Neutrophil (primary cell): Measurements from ENCODE around the gene HS3ST2.

Experiments
- H3K27ac ChIP-seq: fragments of 200-600 bp; sonication (generic); 2 replicates; pipeline ENCODE4 v1.5.1; 2016; ENCODE audit warnings: mild to moderate bottlenecking, moderate library complexity
- H3K27me3 ChIP-seq: fragments of 200-600 bp; sonication (generic); 2 replicates; pipeline ENCODE4 v1.6.0; 2016; ENCODE audit warnings: mild to moderate bottlenecking
- H3K36me3 ChIP-seq: fragments of 200-600 bp; sonication (generic); 2 replicates; pipeline ENCODE4 v1.5.1; 2017
- H3K4me1 ChIP-seq, 2 experiments: fragments of 200-600 bp in 1 of 2; sonication (generic) in 1 of 2; 1 replicate in 1 of 2; 2 replicates in 1 of 2; pipeline versions ENCODE4 v1.5.1 to v1.6.1; 2013 to 2016; ENCODE audit warnings: low read depth in 1 of 2, low read length in 1 of 2, mild to moderate bottlenecking in 1 of 2, moderate library complexity in 1 of 2; ENCODE audit not compliant: control insufficient read depth in 1 of 2, insufficient read depth in 1 of 2
- H3K4me3 ChIP-seq, 2 experiments: fragments of 200-600 bp in 1 of 2; sonication (generic) in 1 of 2; 1 replicate in 1 of 2; 2 replicates in 1 of 2; pipeline ENCODE4 v1.5.1; 2013 to 2016; ENCODE audit warnings: low read depth in 1 of 2, low read length in 1 of 2, mild to moderate bottlenecking in 1 of 2, moderate library complexity in 1 of 2
- H3K9me3 ChIP-seq: fragments of 200-600 bp; sonication (generic); 2 replicates; pipeline ENCODE4 v1.5.1; 2016
- CTCF ChIP-seq: fragments of 200-600 bp; sonication (generic); IDR thresholded peaks from 2 replicates; pipeline ENCODE4 v1.5.1; 2016; ENCODE audit warnings: antibody characterized with exemption

Gene HS3ST2

GRCh38 chr16:22924492-22924891 is 110.5 kb downstream of the HS3ST2 start:
- TF ChIP-seq CTCF = no peak
- Histone ChIP-seq H3K36me3 (no peaks in the 10 kb centered on the region), H3K4me1 (no peaks in the 10 kb centered on the region), H3K4me3 (no peak overlapping the region), H3K27me3 (peaks cover 25% of the 10 kb centered on the region), H3K9me3 (no peaks in the 10 kb centered on the region), H3K27ac (no peak overlapping the region)

- no peak overlapping the region for H3K4me3 ChIP-seq
- no peaks in the 10 kb centered on the region for H3K36me3 ChIP-seq
- no peaks in the 10 kb centered on the region for H3K9me3 ChIP-seq
- peaks cover 15% of the 10 kb centered on the region for H3K27me3 ChIP-seq
- no peaks in the 10 kb centered on the region for H3K4me1 ChIP-seq
- TF ChIP-seq CTCF = no peak
- no peak overlapping the region for H3K27ac ChIP-seq
Observed at GRCh38 chr16:22926105-22926751, 112.3 kb downstream of the HS3ST2 start.

GRCh38 chr16:22927306-22927705 is 113.3 kb downstream of the HS3ST2 start:
- Histone ChIP-seq H3K27ac (no peak overlapping the region), H3K27me3 (peaks cover 26% of the 10 kb centered on the region), H3K4me1 (no peaks in the 10 kb centered on the region), H3K4me3 (no peak overlapping the region), H3K9me3 (no peaks in the 10 kb centered on the region), H3K36me3 (no peaks in the 10 kb centered on the region)
- no peak for TF ChIP-seq CTCF

GRCh38 chr16:22928882-22929435 is 115.0 kb downstream of the HS3ST2 start:
- Histone ChIP-seq H3K4me1 (no peaks in the 10 kb centered on the region), H3K27ac (no peak overlapping the region), H3K4me3 (no peak overlapping the region), H3K27me3 (peaks cover 38% of the 10 kb centered on the region), H3K9me3 (no peaks in the 10 kb centered on the region), H3K36me3 (no peaks in the 10 kb centered on the region)
- no peak for TF ChIP-seq CTCF

GRCh38 chr16:22929461-22929860 is 115.5 kb downstream of the HS3ST2 start:
- no peak overlapping the region for H3K27ac ChIP-seq
- H3K36me3 ChIP-seq = no peaks in the 10 kb centered on the region
- TF ChIP-seq CTCF = no peak
- peaks cover 42% of the 10 kb centered on the region for H3K27me3 ChIP-seq
- no peak overlapping the region for H3K4me3 ChIP-seq
- H3K4me1 ChIP-seq = no peaks in the 10 kb centered on the region
- no peaks in the 10 kb centered on the region for H3K9me3 ChIP-seq
